GM21825 (cell line): ENCODE results near the gene EIF4E3.

Source experiments
- ATAC-seq: cut with Tn5 transposase; IDR thresholded peaks from one replicate; pipeline ENCODE4 v1.9.1; 2021; ENCODE audit warnings: mild to moderate bottlenecking, moderate library complexity; ENCODE audit not compliant: unreplicated experiment

Gene EIF4E3

DNA sequence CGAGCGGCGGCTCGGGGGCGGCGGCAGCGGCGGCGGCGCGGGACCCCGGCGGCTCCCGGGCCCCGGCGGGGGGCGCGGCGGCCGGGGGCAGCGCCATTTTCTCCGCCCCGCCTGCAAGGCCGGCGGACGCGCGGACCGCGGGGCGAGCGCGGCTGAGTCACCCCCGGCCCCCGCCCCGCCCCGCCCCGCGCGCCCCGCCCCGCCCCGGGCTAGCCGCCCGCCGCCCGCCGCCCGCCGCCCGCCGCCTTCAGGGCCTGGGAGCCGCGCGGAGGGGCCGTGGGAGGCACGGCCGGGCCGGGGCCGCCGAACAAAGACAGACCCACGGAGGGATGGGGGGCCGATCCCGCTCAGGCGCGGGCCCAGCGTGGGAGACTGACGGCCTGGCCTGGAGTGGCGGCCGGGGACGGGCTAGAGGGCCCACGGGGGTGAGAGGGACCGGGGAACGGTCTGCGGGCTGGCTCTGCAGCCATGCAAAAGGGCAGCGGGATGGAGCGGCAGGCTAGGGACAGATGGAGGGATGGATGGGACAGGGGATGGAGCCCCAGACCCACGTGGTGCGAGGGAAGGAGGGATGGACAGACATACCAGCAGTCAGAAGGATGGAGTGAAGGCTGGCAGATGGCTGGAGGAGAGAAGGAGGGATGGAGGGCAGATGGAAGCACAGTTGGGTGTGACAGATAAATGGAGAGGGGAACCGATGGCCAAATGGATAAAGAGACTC, at the start of gene EIF4E3:
TSS of gene EIF4E3 (minus strand) at position 132 of the 721 bp plus-strand sequence. CDS start at position 97, 35 bp downstream.
- peak; percentile 52 for ATAC-seq

DNA sequence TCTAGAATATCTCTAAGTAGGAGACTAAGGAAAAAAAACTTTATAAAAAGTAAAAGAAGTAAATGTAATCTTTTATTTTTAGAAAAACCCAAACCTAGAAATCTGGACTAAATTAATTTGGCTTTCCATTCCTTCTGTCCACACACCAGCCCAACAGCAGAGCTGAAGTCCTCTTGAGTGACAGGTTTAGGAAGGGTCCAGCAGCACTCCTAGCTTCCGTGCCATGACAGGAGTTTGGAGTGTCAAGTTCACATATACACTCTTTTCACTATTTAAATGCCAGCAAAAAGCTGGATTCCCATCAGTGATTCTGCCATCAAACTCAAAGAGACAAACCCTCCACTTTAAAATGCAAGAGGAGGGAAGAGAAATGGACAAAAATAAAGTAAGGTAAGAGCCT, 46.7 kb upstream of the EIF4E3 start:
- ATAC-seq: no peak

- ATAC-seq: no peak
Measured at GRCh38 chr3:71771126-71771525, 45.9 kb upstream of the EIF4E3 start.

- ATAC-seq: no peak
Measured at GRCh38 chr3:71763426-71763825, 38.2 kb upstream of the EIF4E3 start.

GRCh38 chr3:71760140-71760539, 34.9 kb upstream of the EIF4E3 start:
- ATAC-seq: no peak

DNA sequence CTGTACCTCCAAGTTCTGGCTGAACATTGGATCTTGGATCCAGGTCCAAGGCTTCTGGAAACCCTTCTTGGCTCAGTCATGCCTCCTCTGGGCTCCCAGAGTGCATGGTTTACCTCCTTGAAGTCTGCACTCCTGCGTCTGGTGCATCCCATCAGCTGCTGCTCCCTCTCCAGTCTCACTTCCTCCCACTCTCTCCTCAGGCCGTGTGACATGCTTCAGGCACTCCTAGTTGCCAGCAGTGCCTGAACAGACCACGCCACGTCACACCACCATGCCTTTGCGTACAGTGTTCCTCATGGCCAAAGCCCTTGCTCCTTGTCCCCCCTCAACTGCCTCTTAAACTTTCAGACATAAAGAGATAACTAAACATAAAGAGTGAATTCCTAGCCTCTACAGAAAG, 34.2 kb upstream of the EIF4E3 start:
- no peak for ATAC-seq

- ATAC-seq: no peak
Measured at GRCh38 chr3:71758091-71758490, 32.9 kb upstream of the EIF4E3 start.

- no peak for ATAC-seq
Measured at GRCh38 chr3:71754610-71755253, 29.5 kb upstream of the EIF4E3 start.

DNA sequence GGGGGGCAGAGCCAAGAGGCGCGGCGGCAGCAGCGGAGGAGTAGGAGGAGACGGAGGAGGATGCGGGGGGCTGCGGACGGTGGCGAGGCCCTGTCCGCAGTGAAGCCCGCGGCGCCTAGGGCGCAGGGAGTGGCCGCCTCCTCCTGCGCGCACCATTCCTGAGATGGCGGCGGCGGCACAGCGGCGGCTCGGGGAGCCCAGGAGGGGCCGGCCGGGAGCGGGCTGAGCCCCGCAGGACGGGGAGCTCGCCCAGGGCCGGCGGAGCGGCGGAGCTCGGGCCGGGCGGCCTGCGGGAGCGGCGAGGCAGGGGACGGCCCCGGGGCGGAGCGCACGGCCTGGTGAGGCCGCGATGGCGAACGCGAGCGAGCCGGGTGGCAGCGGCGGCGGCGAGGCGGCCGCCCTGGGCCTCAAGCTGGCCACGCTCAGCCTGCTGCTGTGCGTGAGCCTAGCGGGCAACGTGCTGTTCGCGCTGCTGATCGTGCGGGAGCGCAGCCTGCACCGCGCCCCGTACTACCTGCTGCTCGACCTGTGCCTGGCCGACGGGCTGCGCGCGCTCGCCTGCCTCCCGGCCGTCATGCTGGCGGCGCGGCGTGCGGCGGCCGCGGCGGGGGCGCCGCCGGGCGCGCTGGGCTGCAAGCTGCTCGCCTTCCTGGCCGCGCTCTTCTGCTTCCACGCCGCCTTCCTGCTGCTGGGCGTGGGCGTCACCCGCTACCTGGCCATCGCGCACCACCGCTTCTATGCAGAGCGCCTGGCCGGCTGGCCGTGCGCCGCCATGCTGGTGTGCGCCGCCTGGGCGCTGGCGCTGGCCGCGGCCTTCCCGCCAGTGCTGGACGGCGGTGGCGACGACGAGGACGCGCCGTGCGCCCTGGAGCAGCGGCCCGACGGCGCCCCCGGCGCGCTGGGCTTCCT, 28.8 kb upstream of the EIF4E3 start, which contains the start of gene GPR27:
TSS of gene GPR27 (plus strand) at position 155 of the 909 bp plus-strand sequence. CDS start at position 350, 195 bp downstream.
- no peak for ATAC-seq

- ATAC-seq: no peak
Measured at GRCh38 chr3:71752831-71753700, 27.9 kb upstream of the EIF4E3 start.

DNA sequence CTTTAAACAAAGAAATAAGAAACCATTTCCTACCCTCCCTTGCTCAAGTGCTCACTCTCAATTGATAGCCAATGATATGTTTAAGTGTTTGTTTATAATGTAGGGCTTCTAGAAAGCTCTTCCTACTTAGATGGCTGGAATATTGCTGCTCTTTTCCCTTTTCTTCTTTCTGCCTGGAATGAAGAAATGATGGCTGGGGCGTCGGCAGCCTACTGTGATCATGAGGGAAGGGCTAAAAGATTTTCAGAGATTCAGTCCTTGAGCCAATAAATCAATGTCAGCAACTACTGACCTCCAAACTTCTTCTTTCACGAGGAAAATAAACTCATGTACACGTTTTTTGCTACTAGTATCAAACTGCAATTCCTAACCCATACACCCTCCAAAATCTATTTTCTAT, 26.4 kb upstream of the EIF4E3 start:
- ATAC-seq: no peak

- no peak for ATAC-seq
Measured at GRCh38 chr3:71744738-71745137, 19.5 kb upstream of the EIF4E3 start.

DNA sequence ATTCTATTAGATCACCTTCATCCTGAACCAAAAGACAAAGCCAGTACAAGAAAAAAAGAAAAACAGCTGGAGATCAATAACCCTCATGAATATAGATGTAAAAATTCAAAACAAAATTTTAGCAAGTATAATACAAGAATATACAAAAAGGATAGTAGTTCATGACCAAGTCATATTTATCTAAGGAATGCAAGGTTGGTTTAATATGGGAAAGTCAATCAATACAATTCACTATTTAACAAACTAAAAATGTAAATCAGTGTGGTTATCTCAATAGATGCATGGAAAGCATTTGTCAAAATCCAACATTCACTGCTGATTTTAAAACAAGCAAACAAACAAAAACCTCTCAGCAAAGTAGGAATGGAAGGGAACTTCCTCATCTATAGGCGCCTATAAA, 17.4 kb upstream of the EIF4E3 start:
- no peak for ATAC-seq

DNA sequence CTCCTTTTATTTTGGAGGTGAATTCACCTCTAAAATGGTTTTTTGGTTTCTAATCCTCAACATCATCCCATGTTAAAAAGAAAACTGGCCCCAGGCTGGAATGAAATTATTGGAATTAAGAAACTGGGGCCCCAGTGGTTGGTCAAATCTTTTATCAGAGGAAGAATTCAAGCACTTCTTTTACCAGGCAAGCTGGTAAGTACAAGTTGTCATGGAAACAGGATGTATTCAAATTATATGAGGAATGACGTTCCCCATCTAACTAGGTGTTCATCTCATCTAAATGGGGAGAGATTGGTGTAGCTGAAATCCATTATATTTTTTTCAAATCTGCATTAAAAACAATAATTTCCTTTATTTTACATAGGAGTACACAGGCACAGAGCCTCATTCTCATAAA, 9.7 kb upstream of the EIF4E3 start:
- no peak for ATAC-seq

- no peak for ATAC-seq
Measured at GRCh38 chr3:71733319-71733718, 8.1 kb upstream of the EIF4E3 start.

GRCh38 chr3:71732637-71733036, 7.4 kb upstream of the EIF4E3 start:
- no peak for ATAC-seq

- ATAC-seq: no peak
Measured at GRCh38 chr3:71728632-71729342, 3.6 kb upstream of the EIF4E3 start.

DNA sequence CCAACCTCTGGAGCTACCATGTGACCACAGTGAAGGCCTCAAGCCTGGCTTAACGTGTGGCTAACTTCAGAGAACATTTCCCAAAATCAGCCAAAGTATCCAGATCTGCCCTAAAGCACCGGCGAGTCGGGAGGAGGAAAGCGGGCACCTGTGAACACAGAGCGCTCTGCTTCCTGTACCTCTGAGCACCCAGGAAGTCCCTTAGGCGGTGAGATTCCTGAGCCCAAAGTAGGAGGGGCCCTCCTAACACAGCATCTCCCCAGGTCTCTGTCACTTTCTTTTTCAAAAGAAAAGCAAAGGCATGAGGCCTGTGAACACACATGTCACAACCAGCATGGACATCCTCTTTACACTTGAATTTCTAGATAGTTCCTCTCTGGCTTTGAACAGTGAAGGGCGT, 944 bp upstream of the EIF4E3 start:
- ATAC-seq: no peak

GRCh38 chr3:71724584-71725270, 475 bp downstream of the EIF4E3 start:
- ATAC-seq: peak; percentile 53

DNA sequence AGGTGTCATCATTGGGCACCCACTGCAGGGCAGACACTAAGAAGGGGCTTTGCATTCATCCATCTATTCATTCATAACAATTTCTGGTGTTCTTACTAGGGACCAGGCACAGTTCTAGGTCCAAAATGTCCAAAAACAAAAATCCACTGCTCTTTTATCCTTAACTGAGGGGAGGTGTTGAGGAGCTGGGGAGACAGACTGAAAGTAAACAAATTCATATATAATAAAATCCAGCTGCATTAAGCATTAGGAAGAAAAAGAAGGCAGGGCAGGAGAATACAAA, 1.1 kb downstream of the EIF4E3 start:
- no peak for ATAC-seq
